GM18526 (cell line): ENCODE results near the gene BTNL2.

ENCODE experiments used
- POLR2A ChIP-seq: IDR thresholded peaks from 3 replicates; pipeline ENCODE4 v1.6.1; 2011; ENCODE audit not compliant: insufficient read length; ENCODE audit errors: extremely low read depth

The BTNL2 gene, protein sequence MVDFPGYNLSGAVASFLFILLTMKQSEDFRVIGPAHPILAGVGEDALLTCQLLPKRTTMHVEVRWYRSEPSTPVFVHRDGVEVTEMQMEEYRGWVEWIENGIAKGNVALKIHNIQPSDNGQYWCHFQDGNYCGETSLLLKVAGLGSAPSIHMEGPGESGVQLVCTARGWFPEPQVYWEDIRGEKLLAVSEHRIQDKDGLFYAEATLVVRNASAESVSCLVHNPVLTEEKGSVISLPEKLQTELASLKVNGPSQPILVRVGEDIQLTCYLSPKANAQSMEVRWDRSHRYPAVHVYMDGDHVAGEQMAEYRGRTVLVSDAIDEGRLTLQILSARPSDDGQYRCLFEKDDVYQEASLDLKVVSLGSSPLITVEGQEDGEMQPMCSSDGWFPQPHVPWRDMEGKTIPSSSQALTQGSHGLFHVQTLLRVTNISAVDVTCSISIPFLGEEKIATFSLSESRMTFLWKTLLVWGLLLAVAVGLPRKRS

DNA sequence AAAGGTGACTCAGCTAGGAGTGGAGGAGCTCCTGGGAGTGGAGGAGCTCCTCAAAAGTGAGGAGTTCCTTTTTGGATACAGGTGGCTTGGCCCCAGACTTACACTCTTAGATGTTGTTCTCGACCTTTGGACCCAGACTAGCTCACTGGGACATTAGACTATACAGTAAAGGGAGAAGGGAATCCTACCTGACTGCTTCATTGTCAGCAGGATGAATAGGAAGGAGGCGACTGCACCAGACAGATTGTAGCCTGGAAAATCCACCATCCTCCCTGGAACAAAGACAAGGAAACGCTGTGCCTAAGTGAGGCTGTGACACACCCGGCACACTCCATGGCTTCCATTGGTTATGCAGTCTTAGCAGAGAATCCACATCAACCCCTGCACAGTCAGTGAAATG, at the start of gene BTNL2:
Gene BTNL2, minus strand, starts transcription at position 325 of the 400 bp plus-strand sequence. Its CDS starts 58 bp downstream, at position 267.
- no peak for TF ChIP-seq POLR2A

DNA sequence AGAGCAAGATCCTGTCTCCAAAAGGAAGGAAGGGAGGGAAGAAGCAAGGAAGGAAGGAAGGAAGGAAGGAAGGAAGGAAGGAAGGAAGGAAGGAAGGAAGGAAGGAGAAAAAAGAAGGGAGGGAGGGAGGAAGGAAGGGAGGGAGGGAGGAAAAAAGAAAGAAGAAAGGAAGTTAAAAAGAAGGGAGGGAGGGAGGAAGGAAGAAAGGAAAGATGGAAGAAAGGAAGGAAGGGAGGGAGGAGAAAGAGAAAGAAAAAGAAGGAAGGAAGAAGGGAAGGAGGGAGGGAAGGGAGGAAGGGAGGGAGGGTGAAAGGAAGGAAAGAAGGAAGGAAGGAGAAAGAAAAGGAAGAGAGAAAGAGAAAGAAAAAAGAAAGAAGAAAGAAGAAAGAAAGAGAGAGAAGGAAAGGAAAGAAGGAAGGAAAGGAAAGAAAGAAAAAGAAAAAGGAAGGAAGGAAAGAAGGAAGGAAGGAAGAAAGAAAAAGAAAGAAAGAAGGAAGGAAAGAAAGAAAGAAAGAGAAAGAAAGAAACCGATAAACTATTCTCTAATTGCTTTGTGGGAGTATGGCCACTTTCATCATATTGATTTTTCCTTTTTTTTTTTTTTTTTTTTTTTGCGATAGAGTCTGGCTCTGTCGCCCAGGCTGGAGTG, 42.2 kb upstream of the BTNL2 start:
- no peak for TF ChIP-seq POLR2A

DNA sequence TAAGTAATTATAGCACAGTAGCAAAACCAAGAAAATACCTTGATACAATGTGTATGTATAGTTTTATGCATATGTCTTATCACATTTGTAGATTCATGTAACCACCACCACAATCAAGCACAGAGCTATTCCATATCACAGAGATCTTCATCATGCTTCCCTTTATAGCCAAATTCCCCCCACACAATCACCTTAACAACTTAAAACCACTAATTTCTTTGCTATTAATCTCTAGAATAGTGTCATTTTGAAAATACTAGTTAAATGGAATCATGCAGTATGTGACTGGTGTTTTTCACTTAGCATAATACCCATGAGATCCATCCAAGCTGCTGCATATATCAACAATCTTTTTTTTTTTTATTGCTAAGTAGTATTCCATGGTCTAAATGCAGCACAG, 41.0 kb upstream of the BTNL2 start:
- no peak for TF ChIP-seq POLR2A

DNA sequence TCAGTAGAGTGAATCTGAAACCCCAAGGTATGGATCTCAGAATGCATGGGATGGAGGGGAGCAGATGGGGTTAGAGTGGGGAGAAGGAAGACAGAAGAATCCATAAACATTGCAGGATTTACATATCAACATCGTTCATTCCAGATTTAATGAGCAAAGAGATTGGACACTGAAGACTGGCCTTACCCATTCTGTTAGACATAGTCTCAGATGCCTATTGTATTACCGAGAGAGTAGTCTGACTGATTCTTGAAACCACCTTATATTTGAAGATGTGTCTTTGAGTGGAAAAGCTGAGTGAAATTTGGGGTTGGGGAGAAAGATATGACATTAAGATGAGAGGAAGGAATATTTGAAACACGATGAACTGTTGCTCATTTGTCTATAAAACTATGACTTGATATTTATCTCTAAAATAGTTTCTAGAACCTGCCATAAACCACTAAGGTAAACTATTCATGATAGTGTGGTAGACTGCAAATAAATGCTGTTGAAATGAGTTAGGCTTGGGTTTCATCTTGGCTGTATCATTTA, 38.4 kb upstream of the BTNL2 start:
- TF ChIP-seq POLR2A = no peak

DNA sequence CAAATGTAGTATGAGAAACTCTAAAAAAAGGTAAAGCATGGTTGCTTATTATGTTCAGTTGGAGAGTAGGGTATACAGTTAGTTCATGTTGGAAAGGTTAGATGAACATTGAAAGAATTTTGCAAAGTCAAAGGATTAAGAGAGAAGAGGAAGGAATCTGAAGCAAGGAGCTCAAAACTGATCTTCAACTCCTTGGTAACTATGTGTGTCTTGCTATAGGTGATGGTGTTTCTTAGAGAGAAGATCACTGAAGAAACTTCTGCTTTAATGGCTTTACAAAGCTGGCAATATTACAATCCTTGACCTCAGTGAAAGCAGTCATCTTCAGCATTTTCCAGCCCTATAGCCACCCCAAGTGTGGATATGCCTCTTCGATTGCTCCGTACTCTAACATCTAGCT, 37.5 kb upstream of the BTNL2 start:
- TF ChIP-seq POLR2A = no peak

DNA sequence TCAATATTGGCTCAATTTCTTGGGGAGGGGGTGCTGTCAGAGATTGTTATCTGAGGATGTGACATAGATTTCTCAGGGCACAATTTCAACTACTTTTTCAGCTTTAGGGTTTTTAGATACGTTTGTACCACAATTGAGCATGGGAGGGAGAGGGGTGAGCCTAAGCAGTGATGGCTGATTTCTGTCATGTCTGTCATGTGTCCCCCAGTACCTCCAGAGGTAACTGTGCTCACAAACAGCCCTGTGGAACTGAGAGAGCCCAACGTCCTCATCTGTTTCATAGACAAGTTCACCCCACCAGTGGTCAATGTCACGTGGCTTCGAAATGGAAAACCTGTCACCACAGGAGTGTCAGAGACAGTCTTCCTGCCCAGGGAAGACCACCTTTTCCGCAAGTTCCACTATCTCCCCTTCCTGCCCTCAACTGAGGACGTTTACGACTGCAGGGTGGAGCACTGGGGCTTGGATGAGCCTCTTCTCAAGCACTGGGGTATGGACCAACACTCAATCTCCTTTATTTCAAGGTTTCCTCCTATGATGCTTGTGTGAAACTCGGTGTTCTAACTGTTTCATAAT, 36.1 kb upstream of the BTNL2 start:
- TF ChIP-seq POLR2A = peak; percentile 23

DNA sequence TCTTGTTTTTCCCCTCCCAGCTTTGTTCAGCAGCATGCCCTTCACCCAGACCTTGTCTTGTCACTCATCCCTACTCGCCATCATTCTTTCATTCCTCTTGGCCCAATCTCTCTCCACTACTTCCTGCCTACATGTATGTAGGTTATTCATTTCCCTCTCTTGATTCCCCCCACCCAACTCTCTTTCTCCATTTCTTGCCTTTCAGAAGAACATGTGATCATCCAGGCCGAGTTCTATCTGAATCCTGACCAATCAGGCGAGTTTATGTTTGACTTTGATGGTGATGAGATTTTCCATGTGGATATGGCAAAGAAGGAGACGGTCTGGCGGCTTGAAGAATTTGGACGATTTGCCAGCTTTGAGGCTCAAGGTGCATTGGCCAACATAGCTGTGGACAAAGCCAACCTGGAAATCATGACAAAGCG, 35.3 kb upstream of the BTNL2 start:
- TF ChIP-seq POLR2A = no peak

DNA sequence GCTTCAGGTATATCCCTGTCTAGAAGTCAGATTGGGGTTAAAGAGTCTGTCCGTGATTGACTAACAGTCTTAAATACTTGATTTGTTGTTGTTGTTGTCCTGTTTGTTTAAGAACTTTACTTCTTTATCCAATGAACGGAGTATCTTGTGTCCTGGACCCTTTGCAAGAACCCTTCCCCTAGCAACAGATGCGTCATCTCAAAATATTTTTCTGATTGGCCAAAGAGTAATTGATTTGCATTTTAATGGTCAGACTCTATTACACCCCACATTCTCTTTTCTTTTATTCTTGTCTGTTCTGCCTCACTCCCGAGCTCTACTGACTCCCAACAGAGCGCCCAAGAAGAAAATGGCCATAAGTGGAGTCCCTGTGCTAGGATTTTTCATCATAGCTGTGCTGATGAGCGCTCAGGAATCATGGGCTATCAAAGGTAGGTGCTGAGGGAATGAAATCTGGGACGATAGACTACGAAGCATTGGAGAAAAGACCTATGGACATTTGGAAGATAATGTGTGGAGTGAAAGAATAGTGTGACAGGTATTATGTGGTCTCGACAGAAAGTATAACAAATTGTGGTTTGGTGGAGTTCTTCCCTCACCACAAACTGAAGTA, 32.7 kb upstream of the BTNL2 start, which contains the start of gene HLA-DRA:
Gene HLA-DRA, plus strand, starts transcription at position 286 of the 613 bp plus-strand sequence. Its CDS starts 64 bp downstream, at position 350.
- TF ChIP-seq POLR2A = peak; percentile 85

DNA sequence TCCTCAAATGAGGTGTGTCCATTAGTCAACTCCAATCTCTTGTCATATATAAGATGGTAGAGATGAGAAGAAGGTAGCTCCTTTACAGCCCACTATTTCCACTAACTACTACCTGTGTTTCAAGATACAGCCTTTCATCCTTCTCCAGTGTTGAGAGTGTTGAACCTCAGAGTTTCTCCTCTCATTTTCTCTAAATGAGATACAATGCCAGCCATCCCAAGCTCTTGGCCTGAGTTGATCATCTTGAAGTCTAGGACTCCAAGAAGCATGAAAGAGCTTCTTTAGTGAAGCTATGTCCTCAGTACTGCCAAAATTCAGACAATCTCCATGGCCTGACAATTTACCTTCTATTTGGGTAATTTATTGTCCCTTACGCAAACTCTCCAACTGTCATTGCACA, 32.2 kb upstream of the BTNL2 start:
- TF ChIP-seq POLR2A = no peak

DNA sequence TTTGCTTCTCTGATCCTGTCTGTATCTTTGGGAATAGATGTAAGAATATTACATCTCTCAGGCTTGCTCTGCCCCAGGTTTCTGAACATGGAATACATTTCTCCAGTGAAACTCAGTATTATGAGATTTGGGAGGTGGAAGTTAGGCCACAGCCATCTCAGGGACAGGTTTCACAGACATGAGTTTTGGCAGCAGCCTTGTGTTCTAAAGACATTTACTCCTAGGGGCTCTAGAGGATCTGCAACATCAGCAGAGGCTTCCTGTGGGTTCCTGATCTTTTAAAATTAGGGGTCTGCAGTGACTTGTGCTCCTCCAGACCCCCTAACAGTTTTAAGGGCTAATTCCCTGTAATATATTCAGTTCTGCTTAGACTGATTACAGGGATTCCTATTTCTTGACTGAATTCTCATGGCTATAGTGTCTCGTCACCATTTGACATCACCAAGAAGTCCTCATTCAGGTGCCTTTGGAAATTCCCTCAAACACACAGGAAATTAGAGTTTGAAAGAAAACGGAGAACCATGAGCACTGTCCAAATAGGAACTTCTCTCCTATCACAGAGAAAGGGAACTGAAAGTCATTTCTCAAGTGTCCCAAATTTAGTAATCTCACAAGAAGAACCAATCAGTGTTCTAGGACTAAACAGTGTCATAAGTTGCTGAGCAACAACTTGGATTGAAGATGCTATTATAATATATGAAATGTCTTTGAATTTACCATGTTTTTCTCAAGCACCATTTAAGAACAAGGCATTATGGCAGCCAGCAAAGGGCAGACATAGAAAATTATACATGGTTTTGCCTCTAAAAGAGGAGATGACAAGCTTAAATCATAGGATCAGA, 30.2 kb upstream of the BTNL2 start:
- no peak for TF ChIP-seq POLR2A

DNA sequence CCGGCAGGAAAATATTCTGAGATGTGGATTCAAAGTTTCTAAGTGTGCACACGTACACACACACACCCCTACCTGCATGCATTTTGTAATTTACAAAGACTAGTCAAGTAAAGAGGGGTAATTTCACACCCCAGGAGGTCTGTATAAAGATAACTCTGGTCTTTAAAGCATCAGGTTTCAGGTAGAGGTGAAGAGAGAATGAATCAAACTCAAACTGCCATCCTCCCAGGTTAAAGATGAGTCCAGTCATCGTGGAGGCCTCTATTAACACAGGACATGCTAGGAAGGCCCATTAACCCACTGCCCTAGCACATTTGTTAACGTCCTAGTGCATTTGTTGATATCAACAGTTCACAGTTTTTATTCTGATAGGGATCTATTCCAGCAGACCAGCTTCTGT, 29.2 kb upstream of the BTNL2 start:
- no peak for TF ChIP-seq POLR2A

DNA sequence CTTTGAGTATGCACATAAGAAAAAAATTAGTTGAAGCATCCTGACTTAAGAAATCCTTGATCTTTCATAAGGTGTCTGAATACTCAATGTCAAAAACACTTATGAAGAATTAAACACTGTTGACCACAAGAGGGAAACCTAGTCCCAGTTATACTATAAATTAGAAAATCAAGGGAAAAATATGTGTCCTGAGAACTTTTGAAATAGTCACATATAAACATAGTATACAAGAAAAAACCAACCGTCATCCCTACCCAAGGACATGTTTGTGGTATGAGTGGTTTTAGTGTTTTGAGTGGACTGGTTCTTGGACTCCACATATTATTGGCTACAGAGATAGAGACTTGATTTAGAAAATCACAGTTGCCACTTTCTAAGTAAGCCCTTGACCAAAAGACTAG, 25.1 kb upstream of the BTNL2 start:
- TF ChIP-seq POLR2A = no peak

DNA sequence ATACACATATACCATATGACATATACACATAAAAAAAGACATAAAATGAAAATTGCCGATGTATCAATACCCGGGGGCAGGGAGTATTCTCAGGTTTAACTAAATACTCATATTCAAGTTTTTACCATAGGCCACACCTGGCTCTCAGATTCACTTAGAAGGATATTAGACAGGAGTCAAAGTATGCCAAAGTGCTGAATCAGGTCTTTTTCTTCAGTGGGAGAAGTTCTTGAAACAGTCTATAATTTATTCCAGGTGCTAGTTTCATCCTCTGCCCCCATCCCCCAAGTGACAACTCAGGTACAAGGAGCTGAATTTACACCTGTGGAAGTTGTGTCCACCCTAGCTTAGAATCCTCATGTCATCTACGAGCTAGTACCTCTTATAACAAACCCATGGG, 24.2 kb upstream of the BTNL2 start:
- TF ChIP-seq POLR2A = no peak

DNA sequence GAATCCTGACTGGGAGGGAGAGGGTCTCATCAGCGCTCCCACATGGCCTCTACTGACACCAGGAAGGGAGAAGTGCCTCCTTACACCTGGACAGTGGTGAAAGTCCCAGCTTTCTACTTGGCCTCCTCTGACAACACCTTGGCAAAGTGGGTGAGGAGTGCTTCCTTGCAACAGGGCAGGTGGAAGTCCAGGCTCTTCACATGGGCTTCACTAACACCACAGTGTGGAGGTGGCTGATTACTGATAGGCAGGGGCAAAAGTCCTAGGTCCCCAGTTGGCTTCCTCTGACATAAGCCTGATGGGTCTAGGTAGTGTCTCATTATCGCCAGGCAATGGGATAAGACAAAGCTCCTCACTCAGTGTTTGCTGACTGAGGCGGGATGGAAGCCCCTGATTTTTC, 23.2 kb upstream of the BTNL2 start:
- TF ChIP-seq POLR2A = no peak
